Endothelial cell of umbilical vein (primary cell): ENCODE data around the gene MCRIP1. TPM values are rescaled to one million over a fixed set of nuclear protein-coding genes. Genes with fewer than 3 reads are reported as not detected.

Source experiments
- BruUV-seq: library from RNA; stranded (reverse); fragments of 400-500 nt; replicated peaks from 2 replicates; lab custom pipeline; 2021; lab: Mats Ljungman, UMichigan
- CTCF ChIA-PET: fragments of 300-600, 350-600 bp; sonication (Branson Sonifier 250); formaldehyde crosslinking; loops from one replicate; lab custom pipeline; 2021; ENCODE audit warnings: antibody characterized with exemption, inconsistent platforms; lab: Charles Lee
- POLR2A ChIA-PET: fragments of 300-600, 350-600 bp; sonication (Branson Sonifier 250); formaldehyde crosslinking; loops from one replicate; lab custom pipeline; 2021; ENCODE audit warnings: antibody characterized with exemption, inconsistent platforms; lab: Charles Lee
- DNase-seq: peaks from one replicate; pipeline ENCODE4 v3.0.0-alpha.2; 2011; ENCODE audit warnings: low read depth, low spot score
- FAIRE-seq: peaks from 2 replicates; lab custom pipeline; 2011; peaks lifted over from hg19 to GRCh38; lab: Jason Lieb, UNC
- H2AFZ ChIP-seq: 2 replicates; pipeline ENCODE4 v1.6.0; 2012; ENCODE audit warnings: low read depth, low read length, control low read depth, inconsistent platforms
- H3K27ac ChIP-seq: 2 replicates; pipeline ENCODE4 v1.5.1; 2011; ENCODE audit warnings: low read depth, mild to moderate bottlenecking, control low read depth, low read length, moderate library complexity; ENCODE audit not compliant: insufficient read depth
- H3K27me3 ChIP-seq, 2 experiments: 2 replicates each; pipeline versions ENCODE4 v1.6.0 to v1.6.1; 2011; ENCODE audit warnings: low read length in 2 of 2, mixed read lengths in 1 of 2; ENCODE audit not compliant: control insufficient read depth in 2 of 2, insufficient read depth in 2 of 2
- H3K36me3 ChIP-seq, 2 experiments: 2 replicates in 1 of 2; 3 replicates in 1 of 2; pipeline ENCODE4 v1.5.1; 2011; ENCODE audit warnings: low read length in 2 of 2, mild to moderate bottlenecking in 1 of 2, moderate library complexity in 1 of 2; ENCODE audit not compliant: control insufficient read depth in 2 of 2, insufficient read depth in 2 of 2; ENCODE audit errors: extremely low read depth in 1 of 2
- H3K4me1 ChIP-seq: 3 replicates; pipeline ENCODE4 v1.5.1; 2011; ENCODE audit warnings: mild to moderate bottlenecking, low read length; ENCODE audit not compliant: control insufficient read depth, insufficient read depth; ENCODE audit errors: extremely low read depth
- H3K4me2 ChIP-seq: 2 replicates; pipeline ENCODE4 v1.6.1; 2011; ENCODE audit warnings: low read length, control low read depth, mixed read lengths; ENCODE audit not compliant: insufficient read depth
- H3K4me3 ChIP-seq, 3 experiments: fragments of 200-600 bp in 1 of 3; sonication (generic), shearing (Covaris generic) in 1 of 3; replicated peaks in 1 of 3; 2 replicates each; pipeline ENCODE4 v1.5.1; 2011 to 2016; ENCODE audit warnings: control low read depth in 3 of 3, low read length in 3 of 3, mild to moderate bottlenecking in 2 of 3, inconsistent platforms in 1 of 3, low read depth in 1 of 3, moderate library complexity in 1 of 3; ENCODE audit not compliant: insufficient read depth in 1 of 3
- H3K79me2 ChIP-seq: 2 replicates; pipeline ENCODE4 v1.6.0; 2012; ENCODE audit warnings: low read length, inconsistent platforms; ENCODE audit not compliant: control insufficient read depth, insufficient read depth
- H3K9ac ChIP-seq: replicated peaks from 2 replicates; pipeline ENCODE3; 2011; ENCODE audit warnings: low read length, control low read depth; ENCODE audit not compliant: insufficient read depth; ENCODE audit errors: extremely low read depth
- H3K9me1 ChIP-seq: replicated peaks from 3 replicates; pipeline ENCODE4 v1.6.0; 2011; ENCODE audit warnings: mild to moderate bottlenecking, low read length; ENCODE audit not compliant: control insufficient read depth, insufficient read depth; ENCODE audit errors: extremely low read depth
- H3K9me3 ChIP-seq: replicated peaks from 2 replicates; pipeline ENCODE4 v1.5.1; 2012; ENCODE audit warnings: low read length, inconsistent platforms; ENCODE audit not compliant: control insufficient read depth, insufficient read depth
- H4K20me1 ChIP-seq: replicated peaks from 2 replicates; pipeline ENCODE3; 2011; ENCODE audit warnings: mild to moderate bottlenecking, low read length; ENCODE audit not compliant: control insufficient read depth, insufficient read depth; ENCODE audit errors: extremely low read depth
- CTCF ChIP-seq, 2 donors: IDR thresholded peaks; 1 replicate in 1 of 2; 2 replicates in 1 of 2; pipeline ENCODE4 v1.5.1; 2011; ENCODE audit warnings: low read length in 2 of 2, mild to moderate bottlenecking in 2 of 2, moderate library complexity in 2 of 2, control low read depth in 1 of 2, inconsistent platforms in 1 of 2, low read depth in 1 of 2; ENCODE audit not compliant: insufficient read depth in 1 of 2; ENCODE audit errors: extremely low read depth in 1 of 2
- EZH2 ChIP-seq: IDR thresholded peaks from 2 replicates; pipeline ENCODE4 v1.6.1; 2012; ENCODE audit warnings: borderline replicate concordance, low read depth, mild to moderate bottlenecking, moderate library complexity, low read length, inconsistent platforms; ENCODE audit not compliant: severe bottlenecking
- FOS ChIP-seq: IDR thresholded peaks from 2 replicates; pipeline ENCODE4 v1.6.1; 2011; ENCODE audit warnings: mild to moderate bottlenecking, low read length, moderate library complexity, borderline replicate concordance; ENCODE audit not compliant: insufficient read depth
- JUN ChIP-seq: IDR thresholded peaks from 2 replicates; pipeline ENCODE4 v1.6.1; 2011; ENCODE audit warnings: borderline replicate concordance, low read depth; ENCODE audit not compliant: insufficient read length, insufficient read depth
- MAX ChIP-seq: IDR thresholded peaks from 2 replicates; pipeline ENCODE4 v1.6.1; 2011; ENCODE audit not compliant: insufficient read depth, insufficient read length
- MYC ChIP-seq: IDR thresholded peaks from one replicate; pipeline ENCODE4 v1.6.1; 2011; ENCODE audit warnings: mild to moderate bottlenecking, low read depth, low read length
- POLR2A ChIP-seq: IDR thresholded peaks from 2 replicates; pipeline ENCODE4 v1.6.1; 2012; ENCODE audit warnings: low read depth, mild to moderate bottlenecking, control low read depth, low read length
- POLR2AphosphoS5 ChIP-seq: IDR thresholded peaks from 2 replicates; pipeline ENCODE4 v1.6.1; 2012; ENCODE audit warnings: low read depth, mild to moderate bottlenecking, control low read depth, low read length, moderate library complexity; ENCODE audit not compliant: insufficient read depth
- dilution Hi-C: fragments of 300-500 bp; cut with MboI; formaldehyde crosslinking; loops from one replicate; pipeline ENCODE4 v1.15.0; 2019; ENCODE audit warnings: low sequenced_read_pairs; ENCODE audit not compliant: extremely low pct_ligation_motif_present
- intact Hi-C: fragments of 100-400 bp; cut with micrococcal nuclease; formaldehyde crosslinking; loops from one replicate; pipeline ENCODE4 v1.10.0; 2022
- polyA plus RNA-seq, 4 experiments: library from polyadenylated mRNA; depleted of rRNA in 3 of 4; stranded (reverse) in 3 of 4; unstranded in 1 of 4; fragments of >200 nt; gene quantifications; 2 replicates each; pipeline versions ENCODE4 v1.2.1 to v1.2.3, GENCODE V29; 2011 to 2012; ENCODE audit warnings: missing spikeins in 1 of 4
- total RNA-seq: library from RNA; stranded (reverse); gene quantifications from 2 replicates; pipeline ENCODE4 v1.2.3, GENCODE V29; 2021

The MCRIP1 gene
- total and polyA plus RNA-seq, 2 donors (not counting 3 experiments of a cell fraction or from before 2014, with no cell fraction given) = 121 to 205 TPM

GRCh38 chr17:81831563-81831956, 1.5 kb downstream of the MCRIP1 start:
- H3K4me1 ChIP-seq = peaks cover 11% of the 10 kb centered on the region
- no peak for TF ChIP-seq JUN
- TF ChIP-seq EZH2 = no peak
- no peak for TF ChIP-seq FOS
- TF ChIP-seq MAX = no peak
- no peak for TF ChIP-seq POLR2A
- TF ChIP-seq POLR2AphosphoS5 = no peak
- TF ChIP-seq CTCF (IDR thresholded peaks at IDR 0.05; ENCODE audit: extremely low read depth in 1 of 2, insufficient read depth in 1 of 2, low read depth in 1 of 2, low read length in 2 of 2) = no peak
- TF ChIP-seq MYC = no peak
- intact Hi-C loops (no loop called here), dilution Hi-C loops (no loop called here)
- ChIA-PET CTCF (interaction anchor here (2.5 kb wide), 1 partner anchor 10 kb away, joined by 20 read pairs; no protein-coding TSS in a partner anchor), POLR2A (no interaction called here)
- no TSS peak for BruUV-seq
- no peak overlapping the region for H3K27ac ChIP-seq
- no peaks in the 10 kb centered on the region for H3K27me3 ChIP-seq
- no peak overlapping the region for H2AFZ ChIP-seq
- H3K4me2 ChIP-seq = no peak overlapping the region
- H3K79me2 ChIP-seq = peaks cover 9% of the 10 kb centered on the region
- no peak for DNase-seq
- peaks cover 0 to 1% of the 10 kb centered on the region in 2 experiments for H3K36me3 ChIP-seq
- H3K4me3 ChIP-seq = no peak overlapping the region
- H3K9me3 ChIP-seq = no peaks in the 10 kb centered on the region
- FAIRE-seq = no peak
- no peaks in the 10 kb centered on the region for H4K20me1 ChIP-seq
- H3K9me1 ChIP-seq = no peaks in the 10 kb centered on the region
- no peak overlapping the region for H3K9ac ChIP-seq
